ENCODE measurements around the gene DOCK8.
"Not testable (repeated sequence)": the region's sequence is repeated elsewhere in the genome, so short reads cannot be mapped to it uniquely, and the experiment has no call there.

Gene DOCK8

DNA sequence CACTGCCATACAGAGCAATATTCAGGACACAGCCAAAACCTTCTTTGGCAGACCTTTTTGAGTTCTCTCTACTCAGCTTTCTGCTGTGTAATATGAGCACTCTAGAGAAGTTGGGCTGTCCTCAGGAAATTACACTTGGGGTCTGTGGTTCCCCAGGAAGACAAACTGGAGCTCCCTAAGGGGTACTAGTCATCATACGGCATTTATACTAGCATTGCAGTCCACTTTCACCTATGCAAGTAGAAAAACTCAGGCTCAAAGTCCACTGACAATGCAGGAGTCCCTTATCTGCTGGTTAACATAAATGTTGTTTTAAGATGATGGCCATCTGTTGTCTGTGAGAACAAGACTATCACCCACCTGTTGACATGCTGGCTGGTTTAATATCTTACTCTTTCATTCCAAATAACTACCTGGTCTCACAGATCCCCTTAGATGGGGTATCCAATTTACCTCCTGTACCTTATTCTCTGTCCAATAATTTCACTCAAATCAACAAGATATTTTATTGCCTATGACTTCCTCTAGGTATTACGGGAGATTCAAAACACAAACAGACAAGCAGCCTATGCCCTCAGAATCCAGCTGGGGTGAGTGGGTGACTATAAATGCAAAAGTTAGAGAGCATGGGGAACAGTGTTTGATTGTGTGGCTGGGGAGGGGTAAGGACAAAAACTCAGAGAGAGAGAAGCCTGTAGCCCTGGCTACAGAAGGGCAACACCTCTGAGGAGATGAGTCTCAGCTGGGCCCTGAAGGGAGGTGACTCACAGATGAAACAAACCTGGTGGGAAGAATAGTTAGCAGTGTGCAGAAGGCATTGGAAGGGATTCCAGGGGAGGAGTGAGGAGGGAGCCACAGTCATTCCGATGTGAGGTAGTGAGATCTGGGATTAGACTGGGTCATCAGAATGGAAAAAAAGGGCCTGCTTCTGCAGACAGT is 10.2 kb downstream of the DOCK8 start:
- no peak for DNase-seq (ENCODE audit: insufficient read length, low spot score)
- peak; percentile 86 for FAIRE-seq

DNA sequence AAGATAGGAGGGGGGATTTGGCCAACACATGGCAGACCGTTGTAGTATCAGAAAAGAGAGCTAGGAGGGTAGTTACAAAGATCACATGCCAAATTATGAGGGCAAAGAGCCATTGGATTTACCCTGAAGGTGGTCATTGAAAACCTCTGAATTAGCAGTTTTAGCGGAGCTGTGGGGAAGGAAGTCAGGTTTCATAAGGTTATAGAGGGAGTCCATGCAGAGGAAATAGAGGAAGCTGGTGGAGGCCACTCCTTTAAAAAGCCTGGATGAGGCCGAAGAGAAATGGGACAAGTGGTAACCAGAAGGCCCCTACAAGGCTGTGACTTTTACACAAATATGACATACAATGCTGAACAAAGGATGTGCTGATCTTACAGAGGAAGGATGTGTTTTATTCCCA is 13.2 kb downstream of the DOCK8 start:
- no peak for DNase-seq (ENCODE audit: insufficient read length, low spot score)
- no peak for FAIRE-seq

DNA sequence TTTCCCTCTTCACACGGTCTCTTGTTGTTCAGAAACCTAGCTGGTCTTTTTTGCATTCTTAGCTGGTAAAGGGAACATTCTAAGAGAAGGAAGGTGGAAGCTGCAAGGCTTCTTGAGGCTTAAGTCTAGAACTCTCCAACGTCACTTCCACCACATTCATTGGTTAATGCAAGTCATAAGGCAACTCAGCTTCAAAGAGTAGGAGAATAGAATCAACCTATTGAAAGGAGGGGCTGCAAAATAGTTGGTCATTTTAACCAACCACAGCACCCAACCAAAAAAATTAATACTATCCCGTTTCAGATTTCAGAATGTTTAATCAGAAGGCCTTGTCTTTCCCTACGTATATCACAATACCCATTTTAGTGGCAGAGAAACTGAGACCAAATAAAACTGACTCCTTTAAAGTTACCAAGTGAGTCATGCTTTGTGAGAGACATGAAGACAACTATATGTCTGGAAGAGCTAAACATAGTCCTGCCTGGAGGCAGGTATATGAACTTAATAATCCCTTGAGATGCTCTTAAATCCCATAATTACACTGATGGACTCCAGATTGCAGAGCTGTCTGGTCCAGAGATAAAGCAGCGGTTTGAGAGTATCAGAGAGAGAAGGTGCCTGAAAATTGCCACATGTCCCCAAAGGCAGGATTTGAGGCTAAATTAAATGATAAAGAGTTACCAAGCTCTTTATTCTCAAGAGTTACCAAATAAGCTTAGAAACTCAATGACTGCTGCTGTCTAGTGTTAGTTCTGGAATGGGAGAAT is 14.4 kb downstream of the DOCK8 start:
- DNase-seq (ENCODE audit: insufficient read length, low spot score): no peak
- no peak for FAIRE-seq

DNA sequence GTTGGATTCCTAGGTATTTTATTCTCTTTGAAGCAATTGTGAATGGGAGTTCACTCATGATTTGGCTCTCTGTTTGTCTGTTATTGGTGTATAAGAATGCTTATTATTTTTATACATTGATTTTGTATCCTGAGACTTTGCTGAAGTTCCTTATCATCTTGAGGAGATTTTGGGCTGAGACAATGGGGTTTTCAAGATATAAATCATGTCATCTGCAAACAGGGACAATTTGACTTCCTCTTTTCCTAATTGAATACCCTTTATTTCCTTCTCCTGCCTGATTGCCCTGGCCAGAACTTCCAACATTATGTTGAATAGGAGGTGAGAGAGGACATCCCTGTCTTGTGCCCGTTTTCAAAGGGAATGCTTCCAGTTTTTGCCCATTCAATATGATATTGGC is 17.0 kb downstream of the DOCK8 start:
- not testable (repeated sequence) for DNase-seq (ENCODE audit: insufficient read length, low spot score); FAIRE-seq

DNA sequence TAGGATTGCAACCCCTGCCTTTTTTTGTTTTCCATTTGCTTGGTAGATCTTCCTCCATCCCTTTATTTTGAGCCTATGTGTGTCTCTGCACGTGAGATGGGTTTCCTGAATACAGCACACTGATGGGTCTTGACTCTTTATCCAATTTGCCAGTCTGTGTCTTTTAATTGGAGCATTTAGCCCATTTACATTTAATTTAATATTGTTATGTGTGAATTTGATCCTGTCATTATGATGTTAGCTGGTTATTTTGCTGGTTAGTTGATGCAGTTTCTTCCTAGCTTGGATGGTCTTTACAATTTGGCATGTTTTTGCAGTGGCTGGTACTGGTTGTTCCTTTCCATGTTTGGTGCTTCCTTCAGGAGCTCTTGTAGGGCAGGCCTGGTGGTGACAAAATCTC is 19.0 kb downstream of the DOCK8 start:
- FAIRE-seq; DNase-seq (ENCODE audit: insufficient read length, low spot score): not testable (repeated sequence)

DNA sequence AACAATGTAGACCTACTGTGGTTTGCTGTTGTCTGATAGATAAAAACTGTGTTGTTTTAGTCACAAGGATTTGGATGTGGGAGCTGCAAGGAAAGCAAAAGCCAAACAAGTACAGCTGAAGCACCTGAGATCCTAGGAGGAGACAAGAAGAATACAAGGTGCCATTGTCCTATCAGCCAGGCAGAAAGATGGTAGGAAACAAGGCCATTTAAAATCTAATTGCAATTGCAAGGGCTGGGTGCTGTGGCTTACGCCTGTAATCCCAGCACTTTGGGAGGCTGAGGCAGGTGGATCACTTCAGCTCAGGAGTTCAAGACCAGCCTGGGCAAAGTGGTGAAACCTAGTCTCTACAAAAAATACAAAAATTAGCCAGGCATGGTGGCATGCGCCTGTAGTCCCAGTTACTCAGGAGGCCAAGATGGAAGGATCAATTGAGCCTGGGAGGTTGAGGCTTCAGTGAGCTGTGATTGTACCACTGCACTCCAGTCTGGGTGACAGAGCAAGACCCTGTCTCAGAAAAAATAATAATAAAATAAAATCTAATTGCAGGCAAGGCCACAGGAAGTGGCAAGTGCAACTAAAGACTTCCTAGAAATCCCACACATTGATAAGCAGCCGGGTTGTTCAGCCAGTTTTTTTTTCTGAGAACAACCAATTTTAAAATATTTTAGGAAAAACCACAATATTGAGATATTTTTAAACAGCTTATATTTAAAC is 22.6 kb downstream of the DOCK8 start:
- FAIRE-seq (no peak), DNase-seq (ENCODE audit: insufficient read length, low spot score) (no peak)

DNA sequence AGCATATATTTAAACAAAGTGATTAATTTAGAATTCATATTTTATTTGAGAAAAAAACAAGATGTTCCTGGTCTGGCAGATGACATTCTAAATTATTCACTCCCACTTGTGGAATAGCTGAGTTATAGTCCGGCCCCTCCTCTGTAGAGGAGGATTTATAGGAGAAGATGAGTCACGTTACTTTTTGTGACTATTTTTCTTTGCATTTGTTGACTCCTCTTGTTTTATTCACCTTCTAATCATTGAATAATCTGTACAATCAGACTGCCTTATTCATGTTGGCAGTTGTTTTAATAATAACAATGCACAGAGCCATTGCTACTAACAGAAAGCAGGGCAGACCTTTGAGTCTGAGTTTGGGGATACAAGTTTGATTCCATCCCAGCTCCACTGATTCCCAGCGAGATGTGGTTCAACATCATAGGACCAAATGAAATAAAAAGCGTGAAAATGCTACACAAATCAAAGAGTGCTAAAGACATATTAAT is 23.2 kb downstream of the DOCK8 start:
- FAIRE-seq (no peak), DNase-seq (ENCODE audit: insufficient read length, low spot score) (no peak)

DNA sequence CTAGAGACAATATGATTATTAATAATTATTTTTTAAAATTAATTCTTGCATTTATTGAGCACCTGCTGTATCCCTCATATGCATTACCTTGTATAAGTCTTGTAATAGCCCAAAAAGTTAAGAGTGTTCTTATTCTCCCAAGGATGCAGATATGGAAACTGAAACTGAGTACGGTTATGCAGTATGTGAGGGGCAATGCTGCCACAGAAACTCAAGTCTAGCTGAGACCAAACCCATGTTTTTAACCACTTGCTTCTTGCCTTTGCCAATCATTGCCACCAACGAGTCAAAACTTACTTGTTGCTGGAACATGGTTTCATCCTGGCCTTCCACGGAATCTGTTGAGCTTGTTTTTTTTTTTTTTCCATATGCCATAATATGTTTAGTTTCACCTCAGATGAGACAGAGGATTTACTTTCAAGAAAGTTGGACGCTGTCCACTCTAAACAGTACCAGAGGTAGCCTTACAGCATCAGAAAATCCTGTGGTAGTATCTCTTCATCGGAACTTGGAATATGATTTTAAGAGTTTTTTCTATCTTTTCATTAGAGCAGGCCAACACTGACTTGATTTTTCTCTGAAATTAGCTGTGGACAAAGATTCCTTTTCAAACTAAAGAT is 27.9 kb downstream of the DOCK8 start:
- DNase-seq (ENCODE audit: insufficient read length, low spot score): peak; percentile 6
- FAIRE-seq: peak; percentile 70

DNA sequence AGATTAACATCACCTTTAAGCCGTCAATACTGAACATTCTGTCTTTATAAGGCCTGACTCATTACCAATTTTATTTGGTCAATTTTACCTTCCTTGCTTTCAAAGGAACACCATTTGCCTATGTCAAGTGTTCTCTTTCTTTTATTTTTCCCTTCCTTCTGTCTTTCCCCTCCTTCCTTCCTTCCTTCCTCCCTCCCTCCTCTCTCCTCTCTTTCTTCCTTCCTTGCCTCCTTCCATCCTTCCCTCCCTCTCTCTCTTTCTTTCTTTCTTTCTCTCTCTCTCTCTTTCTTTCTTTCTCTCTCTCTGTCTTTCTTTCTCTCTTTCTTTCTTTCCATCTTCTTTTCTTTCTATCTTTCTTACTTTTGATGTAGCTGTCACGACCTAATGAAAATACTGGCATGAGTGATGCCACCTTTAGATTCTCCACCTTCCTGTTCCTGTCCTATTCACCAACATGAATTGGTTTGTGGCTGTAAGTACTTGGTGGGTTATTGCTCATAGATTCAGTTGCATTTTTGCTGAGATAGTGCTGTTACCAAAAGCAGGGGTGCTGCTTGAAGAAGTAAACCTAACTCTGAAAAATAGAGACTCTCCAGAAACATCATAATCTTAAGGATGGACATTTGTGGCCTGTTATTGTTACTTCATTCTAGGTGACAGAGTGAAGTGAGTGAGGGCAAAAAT is 33.8 kb downstream of the DOCK8 start:
- FAIRE-seq (no peak), DNase-seq (ENCODE audit: insufficient read length, low spot score) (no peak)

DNA sequence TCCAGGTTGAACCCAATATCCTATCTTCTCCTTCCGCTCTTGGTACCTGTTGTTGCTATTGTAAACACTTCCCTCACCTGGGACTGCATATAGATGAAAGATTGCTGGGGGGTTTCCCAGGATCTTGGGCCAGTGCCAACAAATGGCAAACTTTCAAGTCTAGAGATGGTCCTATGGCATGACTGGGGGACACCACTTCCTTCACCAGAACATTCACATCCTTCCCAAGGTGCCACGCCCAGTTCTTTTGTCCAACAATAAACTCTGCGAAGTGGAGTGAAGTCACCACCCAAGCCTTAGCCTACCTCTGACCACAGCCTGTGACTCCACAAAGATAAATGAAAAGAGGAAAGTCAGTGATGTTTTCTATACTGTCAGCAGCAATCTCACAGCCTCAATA is 34.4 kb downstream of the DOCK8 start:
- FAIRE-seq (no peak), DNase-seq (ENCODE audit: insufficient read length, low spot score) (no peak)

DNA sequence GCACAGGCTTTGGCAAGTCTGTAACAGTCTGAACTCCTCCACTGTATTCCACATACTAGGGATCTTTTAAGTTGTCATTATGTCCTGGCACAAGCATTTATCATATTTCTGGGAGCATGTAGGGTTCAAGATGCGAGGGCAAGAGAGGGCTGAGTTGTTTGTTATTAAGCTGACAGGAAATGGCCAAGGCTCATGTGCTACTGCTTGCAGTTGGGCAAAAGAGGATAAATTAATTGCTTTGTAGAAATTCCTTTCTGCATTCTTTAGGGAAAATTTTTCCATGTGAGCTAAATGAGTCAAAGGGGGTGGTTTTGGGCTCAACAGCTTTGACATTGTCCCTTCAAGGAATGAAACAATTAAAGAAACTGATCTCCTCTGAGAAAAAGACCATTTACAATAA is 35.4 kb downstream of the DOCK8 start:
- FAIRE-seq (no peak), DNase-seq (ENCODE audit: insufficient read length, low spot score) (no peak)

DNA sequence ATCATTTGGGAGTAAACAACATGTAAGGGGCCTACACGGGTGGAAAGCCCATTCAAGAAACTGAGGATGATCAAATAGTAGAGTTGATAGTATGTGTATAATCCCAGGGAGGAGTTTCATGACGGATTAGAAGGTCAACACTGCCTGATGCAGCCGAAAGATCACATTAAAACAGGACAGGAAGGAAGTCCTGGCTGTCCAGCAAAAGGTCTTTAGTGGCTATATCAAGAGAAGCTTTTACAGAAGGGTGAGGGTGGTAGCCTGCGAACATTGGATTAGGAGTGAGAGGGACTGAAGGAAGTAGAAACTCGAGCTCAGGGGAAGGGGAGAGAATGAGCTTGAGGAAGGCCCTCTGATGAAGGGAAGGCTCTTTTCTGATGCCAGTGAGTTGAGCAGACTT is 36.0 kb downstream of the DOCK8 start:
- DNase-seq (ENCODE audit: insufficient read length, low spot score) (no peak), FAIRE-seq (no peak)

DNA sequence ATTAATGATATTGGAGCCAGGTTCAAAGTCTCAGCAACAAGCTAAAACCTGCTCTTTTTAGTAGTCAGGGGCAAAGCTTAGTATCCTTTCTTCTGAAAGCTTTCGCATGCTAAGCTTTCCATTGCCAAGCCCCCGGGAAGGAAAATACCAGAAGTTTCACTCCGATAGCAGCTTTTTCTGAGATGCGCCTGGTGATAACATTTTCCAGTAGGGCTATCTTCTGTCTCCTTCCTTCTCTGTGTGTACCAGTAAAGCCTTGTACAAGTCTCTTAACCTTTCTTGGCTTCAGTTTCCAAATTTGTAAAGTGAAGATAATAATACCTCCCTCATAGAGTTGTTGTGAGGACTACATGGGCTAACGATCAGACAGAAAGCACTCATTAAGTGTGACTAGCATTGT is 36.7 kb downstream of the DOCK8 start:
- DNase-seq (ENCODE audit: insufficient read length, low spot score) (no peak), FAIRE-seq (no peak)

DNA sequence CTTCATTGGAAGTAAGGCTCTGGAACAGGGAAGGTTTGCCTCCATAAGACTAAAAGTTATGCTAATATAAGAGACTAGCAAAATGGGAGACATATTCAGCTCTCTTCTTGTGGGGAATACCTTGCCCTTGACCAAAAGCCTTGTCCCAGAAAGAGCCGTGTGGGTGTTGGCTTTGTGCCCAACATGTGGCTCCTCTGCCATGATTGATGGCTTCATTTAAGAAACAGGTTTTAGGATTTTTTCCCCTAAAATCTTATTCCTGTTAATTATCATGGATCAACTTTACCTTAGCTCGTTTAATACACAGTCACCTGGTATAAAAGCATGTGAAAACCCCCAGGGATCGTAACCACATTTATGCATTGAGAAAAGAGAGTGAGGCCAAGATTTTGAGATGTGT is 38.9 kb downstream of the DOCK8 start:
- FAIRE-seq: no peak
- DNase-seq (ENCODE audit: insufficient read length, low spot score): no peak

DNA sequence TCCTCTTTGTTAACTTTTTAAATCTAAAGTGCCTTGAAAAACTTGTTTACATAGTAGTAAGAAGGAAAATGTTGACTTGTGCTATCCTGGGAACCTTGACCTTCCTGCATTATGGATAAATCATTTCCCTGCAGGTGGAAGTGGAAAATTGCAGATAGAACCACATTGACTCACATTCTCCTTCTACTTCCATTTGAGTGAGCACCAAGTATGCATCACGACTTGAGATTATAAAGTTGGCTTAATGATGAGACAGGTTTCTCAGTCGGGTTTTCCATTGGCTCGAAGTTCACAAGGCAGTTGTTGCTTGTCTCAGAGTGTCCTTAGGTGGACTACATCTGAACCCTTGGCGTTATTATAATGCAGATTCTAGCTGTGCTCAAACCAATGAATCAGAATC is 39.9 kb downstream of the DOCK8 start:
- FAIRE-seq: no peak
- DNase-seq (ENCODE audit: insufficient read length, low spot score): no peak

DNA sequence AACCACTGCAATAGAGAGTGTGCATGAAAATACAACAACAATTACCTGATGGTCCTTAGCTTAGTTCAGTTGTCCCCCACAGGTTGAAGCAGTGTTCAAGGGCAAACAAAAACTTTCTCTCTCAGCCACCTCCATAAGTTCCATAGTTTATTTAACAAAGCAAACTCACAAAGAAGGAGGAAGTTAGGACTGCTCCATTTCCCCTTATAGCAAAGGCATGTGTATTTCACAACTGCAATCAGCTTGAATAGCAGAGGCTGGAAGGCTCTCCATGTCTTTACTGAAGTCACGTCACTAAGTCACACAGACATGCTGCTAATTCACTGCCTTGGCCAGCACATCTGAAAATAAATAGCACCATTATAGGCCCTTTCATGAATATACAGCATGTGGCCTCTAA is 43.3 kb downstream of the DOCK8 start:
- DNase-seq (ENCODE audit: insufficient read length, low spot score) (no peak), FAIRE-seq (no peak)

DNA sequence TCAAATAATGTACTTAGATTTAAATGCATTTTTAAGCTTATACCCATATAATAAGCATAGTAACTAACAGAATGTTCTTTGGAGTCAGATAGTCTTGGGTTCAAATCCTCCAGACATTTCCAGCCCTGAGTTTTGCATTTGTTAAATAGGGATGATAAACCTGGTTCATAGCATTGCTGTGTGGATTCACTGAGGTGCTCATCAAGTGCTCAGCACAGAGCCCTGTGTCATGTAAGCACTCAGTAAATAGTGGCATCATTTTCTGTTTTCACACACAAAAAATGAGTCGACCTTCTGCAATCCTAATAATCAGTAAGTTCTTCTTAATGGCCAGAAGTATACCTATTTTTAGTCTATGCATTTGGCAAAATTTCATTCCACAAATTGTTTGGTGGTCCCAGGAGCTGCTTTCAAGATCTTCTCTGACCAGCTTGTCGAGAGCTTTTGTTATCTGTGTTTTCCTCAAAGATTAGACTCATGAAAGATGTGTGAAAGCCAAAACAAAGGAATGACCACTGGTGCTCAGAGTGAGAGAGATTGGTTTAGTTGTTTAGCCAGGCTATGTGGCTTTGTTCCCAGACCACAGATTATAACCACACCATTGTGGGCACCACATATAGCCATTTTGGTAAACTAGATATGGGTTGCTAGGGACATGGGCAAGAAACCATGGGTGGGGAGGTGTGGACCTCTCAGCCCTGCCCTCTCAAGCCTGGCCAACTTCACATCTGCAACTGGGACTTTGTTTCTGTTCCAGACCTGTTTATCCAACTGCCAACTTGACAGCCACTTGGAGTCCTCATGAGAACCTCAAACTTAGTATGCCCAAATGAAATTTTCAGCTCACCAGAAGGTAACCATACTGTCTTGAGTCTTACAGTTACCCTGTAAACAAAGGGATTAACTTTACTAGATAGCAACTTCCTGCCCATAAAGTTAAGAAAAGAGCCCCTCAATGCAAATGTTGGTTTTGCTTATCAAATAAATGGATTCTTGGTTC is 45.0 kb downstream of the DOCK8 start:
- DNase-seq (ENCODE audit: insufficient read length, low spot score) (no peak), FAIRE-seq (no peak)

DNA sequence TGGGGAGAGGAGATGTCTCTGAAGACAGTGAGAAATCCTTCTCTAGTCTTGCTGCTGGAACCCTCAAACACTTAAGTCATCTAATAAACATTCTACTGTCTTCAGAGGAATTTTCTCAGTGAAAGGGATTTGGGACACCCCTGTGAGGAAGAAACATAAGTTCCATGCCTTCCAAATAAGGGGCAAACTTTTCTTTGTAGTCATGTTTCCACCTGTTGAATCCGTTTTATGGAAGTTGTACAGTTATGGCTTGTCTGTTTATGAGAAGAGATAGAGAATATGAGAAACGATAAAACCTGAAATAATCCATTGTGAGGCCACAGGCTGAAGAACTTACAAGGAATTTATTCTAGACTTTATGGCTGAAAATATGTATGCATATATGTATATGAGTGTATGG is 49.6 kb downstream of the DOCK8 start:
- FAIRE-seq: no peak
- DNase-seq (ENCODE audit: insufficient read length, low spot score): no peak

Data from GM19239 (cell line).